OCI-M1 (cell line): ENCODE measurements around the gene PRR18.
"Not testable (repeated sequence)": the region's sequence is repeated elsewhere in the genome, so short reads cannot be mapped to it uniquely, and the experiment has no call there.

Source experiments
- DNase-seq: peaks from one replicate; lab custom pipeline; 2025; lab: John Stamatoyannopoulos, UW

Gene PRR18, protein sequence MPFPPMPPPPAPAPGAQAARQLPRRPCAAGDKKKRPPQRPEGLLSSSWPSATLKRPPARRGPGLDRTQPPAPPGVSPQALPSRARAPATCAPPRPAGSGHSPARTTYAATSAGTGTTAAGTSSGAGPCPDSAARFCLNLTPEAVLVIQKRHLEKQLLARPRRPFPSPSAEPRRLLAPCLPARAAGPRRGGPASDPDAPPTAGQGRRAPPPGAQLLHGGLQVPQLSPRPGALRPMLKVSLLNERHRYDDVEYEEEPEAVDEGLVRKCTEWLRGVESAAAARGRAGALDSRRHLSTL

GRCh38 chr6:166308033-166308768 is at the start of gene PRR18:
Gene PRR18, minus strand, starts transcription at chr6:166308392. Its CDS starts 250 bp downstream, at chr6:166308142.
- no peak for DNase-seq

DNA sequence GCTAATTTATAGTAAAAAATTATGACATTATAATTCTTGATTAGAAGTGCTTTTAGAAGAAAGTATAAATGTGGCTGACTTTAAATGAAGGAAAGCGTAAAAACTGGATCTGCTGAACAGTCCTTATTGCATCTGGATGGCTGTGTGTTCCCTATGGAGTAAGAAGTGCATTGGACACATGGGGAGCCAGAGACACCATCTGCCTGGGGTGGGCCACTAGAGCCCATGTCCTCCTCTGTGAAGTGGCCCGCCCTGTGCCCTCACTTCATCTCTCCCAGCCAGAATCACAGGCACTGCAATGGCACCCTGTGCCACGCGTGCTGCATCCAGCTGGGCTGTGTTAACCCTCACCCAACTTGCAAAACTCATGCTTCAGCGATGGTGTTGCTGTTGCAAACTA is 47.4 kb upstream of the PRR18 start:
- no peak for DNase-seq

- no peak for DNase-seq
These were observed 46.8 kb upstream of the PRR18 start for GRCh38 chr6:166354965-166355364.

DNA sequence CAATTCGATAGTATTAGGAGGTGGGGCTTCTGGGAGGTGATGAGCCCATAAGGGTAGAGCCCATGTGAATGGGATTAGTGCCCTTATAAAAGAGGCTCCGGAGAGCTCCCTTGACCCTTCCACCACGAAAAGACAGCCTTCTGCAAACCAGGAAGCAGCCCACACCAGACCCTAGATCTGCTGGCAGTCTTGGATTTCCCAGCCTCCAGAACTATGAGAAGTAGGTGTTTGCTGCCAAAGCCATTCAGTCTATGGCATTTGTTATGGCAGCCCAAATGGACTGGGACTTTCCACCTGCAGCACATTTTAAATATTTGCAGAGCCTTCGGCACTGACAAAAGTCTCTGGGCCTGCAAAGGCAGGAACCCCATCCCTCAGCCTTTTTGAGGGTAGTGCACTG is 46.0 kb upstream of the PRR18 start:
- DNase-seq: no peak

- no peak for DNase-seq
These were observed 45.3 kb upstream of the PRR18 start for GRCh38 chr6:166353507-166353906.

DNA sequence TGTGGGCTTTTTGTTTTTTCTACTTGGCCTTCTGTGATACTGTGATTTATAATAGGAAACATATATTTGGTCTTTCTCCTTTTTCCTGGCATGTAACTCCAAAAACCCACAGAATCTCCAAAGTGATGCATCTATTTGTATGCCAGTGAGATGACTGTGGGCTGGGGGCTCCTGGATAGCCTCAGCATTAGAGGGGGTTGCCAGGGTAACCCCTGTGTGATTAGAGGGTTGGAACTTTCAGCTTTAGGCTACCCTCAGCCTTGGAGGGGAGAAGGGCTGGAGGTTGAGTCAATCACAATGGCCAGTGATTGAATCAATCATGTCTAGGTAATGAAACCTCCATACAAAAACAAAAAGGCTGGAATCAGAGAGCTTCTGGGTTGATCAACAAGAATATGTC is 44.7 kb upstream of the PRR18 start:
- no peak for DNase-seq

- peak; percentile 93 for DNase-seq
These were observed 43.6 kb upstream of the PRR18 start for GRCh38 chr6:166351715-166352285.

GRCh38 chr6:166348305-166348949 is 40.2 kb upstream of the PRR18 start:
- no peak for DNase-seq

DNA sequence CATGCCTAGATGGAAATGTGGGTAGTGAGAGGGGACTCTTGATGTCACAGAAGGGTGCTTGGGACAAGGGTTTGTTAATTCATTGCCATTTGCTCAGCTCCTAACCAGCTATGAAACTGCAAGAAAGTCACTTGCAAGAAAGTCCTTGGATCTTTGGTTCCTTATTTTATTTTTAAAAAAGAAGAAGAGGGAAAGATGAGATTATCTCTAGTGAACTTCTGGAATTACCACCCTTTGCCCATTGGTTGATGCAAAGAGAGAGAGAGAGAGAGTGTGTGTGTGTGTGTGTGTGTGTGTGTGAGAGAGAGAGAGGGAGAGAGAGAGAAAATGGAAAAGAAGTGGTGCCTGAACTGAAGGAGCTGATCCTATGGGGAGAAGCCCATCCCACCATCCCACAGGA is 38.8 kb upstream of the PRR18 start:
- peak; percentile 22 for DNase-seq

- DNase-seq: no peak
These were observed 38.3 kb upstream of the PRR18 start for GRCh38 chr6:166346449-166346848.

- peak; percentile 9 for DNase-seq
These were observed 37.5 kb upstream of the PRR18 start for GRCh38 chr6:166345672-166346071.

GRCh38 chr6:166344921-166345320 is 36.7 kb upstream of the PRR18 start:
- DNase-seq: not testable (repeated sequence)

DNA sequence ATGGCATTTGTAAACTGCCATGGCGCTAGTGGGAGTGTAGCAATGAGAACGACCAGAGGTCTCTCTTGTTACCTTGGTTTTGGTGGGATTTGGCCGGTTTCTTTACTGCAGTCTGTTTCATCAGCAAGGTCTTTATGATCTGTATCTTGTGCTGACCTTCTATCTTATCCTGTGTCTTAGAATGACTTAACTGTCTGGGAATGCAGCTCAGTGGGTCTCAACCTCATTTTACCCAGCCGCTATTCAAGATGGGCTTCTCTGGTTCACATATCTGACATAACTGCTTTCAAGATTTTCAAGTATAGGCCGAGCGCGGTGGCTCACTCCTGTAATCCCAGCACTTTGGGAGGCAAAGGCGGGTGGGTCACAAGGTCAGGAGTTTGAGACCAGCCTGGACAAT is 36.0 kb upstream of the PRR18 start:
- no peak for DNase-seq

DNA sequence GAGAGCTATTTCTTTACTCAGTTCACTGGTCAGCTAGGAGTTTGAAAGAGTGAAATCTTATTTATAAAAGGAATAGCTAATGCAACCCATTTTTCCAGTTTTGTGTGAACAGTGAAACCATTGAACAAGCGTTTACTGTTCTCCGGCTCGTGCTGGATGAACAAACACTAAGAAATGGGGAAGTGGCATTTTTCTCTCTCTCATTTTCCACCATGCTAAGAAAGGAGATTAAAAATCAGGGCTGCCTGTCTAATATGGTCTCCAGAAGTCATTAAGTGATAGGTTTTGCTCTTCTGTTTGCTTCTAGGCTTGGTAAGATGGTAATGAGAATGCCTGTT is 34.9 kb upstream of the PRR18 start:
- DNase-seq: peak; percentile 89

- peak; percentile 91 for DNase-seq
These were observed 34.4 kb upstream of the PRR18 start, which contains the start of gene SFT2D1 for GRCh38 chr6:166342349-166343149. Gene SFT2D1, minus strand, starts transcription at chr6:166342545. Its CDS starts 64 bp downstream, at chr6:166342481.

DNA sequence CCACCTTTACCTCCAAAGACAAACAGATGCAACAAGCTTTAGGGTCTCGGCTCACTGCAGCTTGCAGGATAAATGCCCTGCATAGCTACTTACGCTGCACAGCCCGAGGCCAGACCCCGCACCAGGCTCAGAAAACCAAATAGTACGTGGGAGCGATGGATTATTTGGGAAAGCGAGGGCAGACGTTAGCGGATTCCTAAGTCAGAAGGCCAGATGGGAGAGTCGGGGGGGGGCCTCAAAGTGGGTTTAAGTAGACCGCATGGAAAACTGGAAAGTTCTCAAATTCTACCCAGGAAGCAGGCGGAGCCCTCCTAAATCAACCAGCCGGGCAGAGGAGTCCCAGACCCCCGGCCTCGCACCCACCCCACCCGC is 33.8 kb upstream of the PRR18 start:
- no peak for DNase-seq

- DNase-seq: peak; percentile 41
These were observed 33.3 kb upstream of the PRR18 start for GRCh38 chr6:166341464-166341863.

DNA sequence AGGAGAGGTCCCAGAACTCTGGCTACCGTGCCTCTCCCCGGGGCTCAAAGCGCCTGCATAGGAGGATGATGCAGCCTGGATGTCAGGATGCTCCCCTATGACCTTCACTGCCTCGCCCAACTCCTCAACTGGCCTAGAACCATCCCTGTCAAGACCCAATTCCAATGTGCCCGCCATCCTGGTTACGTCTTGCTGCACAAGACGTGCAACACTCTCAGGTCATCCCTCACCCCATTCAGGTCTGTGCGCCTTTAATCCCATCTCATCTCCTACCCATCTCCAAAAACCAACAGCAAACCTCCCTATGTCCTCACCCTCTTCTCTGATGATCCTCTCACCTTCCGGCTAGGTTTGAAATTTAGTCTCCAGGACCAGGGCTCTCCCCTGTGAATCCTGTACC is 30.7 kb upstream of the PRR18 start:
- DNase-seq: no peak

DNA sequence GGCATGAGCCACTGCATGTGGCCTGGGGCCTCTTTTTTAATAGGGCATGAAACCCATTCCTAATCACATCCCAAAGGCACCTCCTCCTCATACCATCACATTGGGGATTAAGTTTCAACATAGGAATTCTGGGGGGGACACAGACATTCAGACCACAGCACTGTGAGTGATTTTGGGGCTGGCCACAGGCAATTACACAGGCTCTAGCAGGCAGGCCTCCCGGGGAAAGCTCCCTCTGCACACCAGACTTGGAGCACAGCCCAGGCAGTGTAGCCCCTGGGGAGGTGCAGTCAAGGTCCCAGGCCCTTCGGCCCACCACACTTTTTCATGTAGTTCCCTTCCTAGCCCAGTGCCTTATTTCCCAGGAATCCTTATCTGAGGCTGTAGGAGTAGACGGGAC is 28.7 kb upstream of the PRR18 start:
- DNase-seq: no peak

- DNase-seq: no peak
These were observed 27.4 kb upstream of the PRR18 start for GRCh38 chr6:166335378-166336302.

- DNase-seq: no peak
These were observed 26.7 kb upstream of the PRR18 start for GRCh38 chr6:166334878-166335277.
